ENCODE results near the gene ASPG. TPM values are rescaled to one million over a fixed set of nuclear protein-coding genes. Genes with fewer than 3 reads are reported as not detected.

The ASPG gene
- total and polyA plus RNA-seq, 2 experiments from 2014 or later, result 5.9 to 20.3 TPM

DNA sequence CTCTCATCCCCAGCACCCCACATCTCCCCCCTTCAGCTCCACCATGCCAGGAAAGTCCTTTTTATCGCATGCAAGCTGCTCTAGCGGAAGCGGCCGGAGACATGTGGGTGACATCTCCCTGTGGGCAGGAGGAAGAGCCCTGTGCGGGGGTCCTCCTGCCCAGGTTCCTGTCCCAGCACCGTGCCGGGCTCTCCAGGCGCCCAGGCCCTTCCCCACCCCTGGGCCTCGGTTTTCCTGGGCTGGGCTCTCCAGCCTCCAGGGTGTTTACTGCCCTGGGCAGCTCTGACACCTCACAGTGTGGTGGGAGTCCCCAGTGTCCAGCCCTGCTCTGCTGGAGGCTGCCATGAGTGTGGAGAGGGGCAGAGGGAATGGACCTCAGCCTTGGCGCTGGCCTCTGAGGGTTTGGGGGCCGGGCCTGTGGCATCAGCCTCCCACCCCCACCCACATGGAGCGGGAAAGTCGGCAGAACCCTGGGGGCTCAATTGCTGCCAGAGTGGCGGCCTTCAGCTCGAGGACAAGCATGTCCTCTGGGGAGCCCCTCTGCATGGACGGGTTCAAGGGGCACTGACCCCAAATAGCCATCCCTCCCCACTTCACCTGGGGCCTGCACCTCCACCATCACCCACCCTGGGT, 16.9 kb downstream of the ASPG start:
- Histone ChIP-seq H3K4me1 (ENCODE audit: insufficient read depth) (peaks cover 3% of the 10 kb centered on the region), H4K20me1 (ENCODE audit: insufficient read depth, poor library complexity, severe bottlenecking) (no peaks in the 10 kb centered on the region), H3K27ac (no peak overlapping the region), H3K9me3 (ENCODE audit: low read depth) (no peaks in the 10 kb centered on the region), H2AFZ (no peak overlapping the region), H3K36me3 (replicated peaks; ENCODE audit: insufficient read depth, low read depth) (no peaks in the 10 kb centered on the region), H3K4me2 (no peak overlapping the region), H3K9me2 (replicated peaks; ENCODE audit: insufficient read depth) (no peaks in the 10 kb centered on the region), H3K27me3 (no peaks in the 10 kb centered on the region), H3K79me2 (no peaks in the 10 kb centered on the region), H3K4me3 (no peak overlapping the region)
- WGBS (ENCODE audit: low lambda C conversion rate, missing lambda C conversion rate), result 88% methylated on average over 14 of the region's 16 CpGs
- no peak for DNase-seq (ENCODE audit: low spot score)
- TF ChIP-seq EZH2phosphoT487 (IDR thresholded peaks at IDR 0.05; ENCODE audit: low read depth, severe bottlenecking, unreplicated experiment) (no peak), EZH2 (IDR thresholded peaks at IDR 0.05; ENCODE audit: borderline replicate concordance) (no peak)
- TF ChIP-seq, protein P1, sequence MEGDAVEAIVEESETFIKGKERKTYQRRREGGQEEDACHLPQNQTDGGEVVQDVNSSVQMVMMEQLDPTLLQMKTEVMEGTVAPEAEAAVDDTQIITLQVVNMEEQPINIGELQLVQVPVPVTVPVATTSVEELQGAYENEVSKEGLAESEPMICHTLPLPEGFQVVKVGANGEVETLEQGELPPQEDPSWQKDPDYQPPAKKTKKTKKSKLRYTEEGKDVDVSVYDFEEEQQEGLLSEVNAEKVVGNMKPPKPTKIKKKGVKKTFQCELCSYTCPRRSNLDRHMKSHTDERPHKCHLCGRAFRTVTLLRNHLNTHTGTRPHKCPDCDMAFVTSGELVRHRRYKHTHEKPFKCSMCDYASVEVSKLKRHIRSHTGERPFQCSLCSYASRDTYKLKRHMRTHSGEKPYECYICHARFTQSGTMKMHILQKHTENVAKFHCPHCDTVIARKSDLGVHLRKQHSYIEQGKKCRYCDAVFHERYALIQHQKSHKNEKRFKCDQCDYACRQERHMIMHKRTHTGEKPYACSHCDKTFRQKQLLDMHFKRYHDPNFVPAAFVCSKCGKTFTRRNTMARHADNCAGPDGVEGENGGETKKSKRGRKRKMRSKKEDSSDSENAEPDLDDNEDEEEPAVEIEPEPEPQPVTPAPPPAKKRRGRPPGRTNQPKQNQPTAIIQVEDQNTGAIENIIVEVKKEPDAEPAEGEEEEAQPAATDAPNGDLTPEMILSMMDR (IDR thresholded peaks at IDR 0.05; ENCODE audit: poor library complexity), result no peak

DNA sequence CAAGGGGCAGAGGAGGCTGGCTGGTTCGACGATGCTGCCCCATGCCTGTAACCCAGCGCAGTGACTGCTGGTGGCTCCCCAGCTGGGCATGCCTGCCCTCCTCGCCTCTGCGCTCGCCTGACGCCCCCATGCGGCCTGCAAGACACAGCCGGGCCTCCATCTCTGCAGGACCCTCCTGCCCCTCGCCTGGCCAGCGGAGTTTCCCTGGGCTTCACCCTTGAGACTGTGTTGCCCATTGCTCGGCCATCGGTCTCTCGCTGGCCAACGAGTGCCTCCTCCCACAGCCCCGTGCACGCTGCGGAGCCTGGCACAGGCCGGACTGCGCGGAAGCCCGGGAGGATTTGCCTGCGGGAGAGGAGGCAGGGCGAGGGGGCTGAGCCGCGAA, 17.6 kb downstream of the ASPG start:
- Histone ChIP-seq H3K4me2 (no peak overlapping the region), H3K9me3 (ENCODE audit: low read depth) (no peaks in the 10 kb centered on the region), H3K27me3 (no peaks in the 10 kb centered on the region), H3K4me1 (ENCODE audit: insufficient read depth) (peaks cover 3% of the 10 kb centered on the region), H2AFZ (no peak overlapping the region), H3K4me3 (no peak overlapping the region), H3K36me3 (replicated peaks; ENCODE audit: insufficient read depth, low read depth) (no peaks in the 10 kb centered on the region), H3K79me2 (no peaks in the 10 kb centered on the region), H4K20me1 (ENCODE audit: insufficient read depth, poor library complexity, severe bottlenecking) (no peaks in the 10 kb centered on the region), H3K9me2 (replicated peaks; ENCODE audit: insufficient read depth) (no peaks in the 10 kb centered on the region), H3K27ac (no peak overlapping the region)
- TF ChIP-seq, protein P1 (IDR thresholded peaks at IDR 0.05; ENCODE audit: poor library complexity), result no peak
- WGBS (ENCODE audit: low lambda C conversion rate, missing lambda C conversion rate), result 85% methylated on average over 26 of the region's 26 CpGs
- DNase-seq (ENCODE audit: low spot score), result no peak

DNA sequence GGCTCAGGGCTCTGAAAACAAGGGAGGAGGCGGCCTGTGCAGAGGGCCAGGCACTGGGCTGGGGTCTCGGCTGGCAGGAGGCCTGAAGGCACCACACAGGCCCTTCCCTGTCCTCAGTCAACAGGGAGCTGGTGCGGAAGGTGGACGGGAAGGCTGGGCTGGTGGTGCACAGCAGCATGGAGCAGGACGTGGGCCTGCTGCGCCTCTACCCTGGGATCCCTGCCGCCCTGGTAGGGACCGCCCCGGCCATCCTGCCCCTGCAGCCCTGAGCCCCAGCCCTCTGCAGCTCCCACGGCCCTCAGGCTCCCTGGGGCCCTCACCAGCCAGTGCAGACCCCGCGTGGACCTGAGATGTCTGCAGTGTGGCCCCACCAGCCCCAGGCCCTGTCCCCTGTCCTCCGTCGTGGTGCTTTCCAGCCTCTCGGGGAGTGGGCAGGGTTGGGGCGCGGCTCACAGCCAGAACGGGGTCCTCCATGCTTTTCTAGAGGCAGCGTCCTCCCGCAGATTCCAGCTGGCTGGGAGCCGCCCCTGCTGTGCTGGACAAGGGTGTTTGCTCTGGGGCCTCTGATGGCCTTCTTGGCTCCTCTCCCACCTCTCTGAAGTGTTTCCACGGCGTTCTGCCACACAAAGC, 18.1 kb downstream of the ASPG start:
- no peak for DNase-seq (ENCODE audit: low spot score)
- H3K4me1 ChIP-seq (ENCODE audit: insufficient read depth), result peaks cover 3% of the 10 kb centered on the region
- TF ChIP-seq EZH2 (IDR thresholded peaks at IDR 0.05; ENCODE audit: borderline replicate concordance), result no peak
- TF ChIP-seq EZH2phosphoT487 (IDR thresholded peaks at IDR 0.05; ENCODE audit: low read depth, severe bottlenecking, unreplicated experiment), result no peak
- TF ChIP-seq, protein P1 (IDR thresholded peaks at IDR 0.05; ENCODE audit: poor library complexity), result no peak

More for the DNA sequence above, 18.1 kb downstream of the ASPG start:
- no peaks in the 10 kb centered on the region for H4K20me1 ChIP-seq (ENCODE audit: insufficient read depth, poor library complexity, severe bottlenecking)
- no peaks in the 10 kb centered on the region for H3K27me3 ChIP-seq
- H3K79me2 ChIP-seq, result no peaks in the 10 kb centered on the region
- no peaks in the 10 kb centered on the region for H3K9me2 ChIP-seq (replicated peaks; ENCODE audit: insufficient read depth)
- H3K4me2 ChIP-seq, result no peak overlapping the region
- no peak overlapping the region for H2AFZ ChIP-seq
- H3K36me3 ChIP-seq (replicated peaks; ENCODE audit: insufficient read depth, low read depth), result no peaks in the 10 kb centered on the region
- no peak overlapping the region for H3K27ac ChIP-seq
- 84% methylated on average over 20 of the region's 23 CpGs for WGBS (ENCODE audit: low lambda C conversion rate, missing lambda C conversion rate)
- no peak overlapping the region for H3K4me3 ChIP-seq
- H3K9me3 ChIP-seq (ENCODE audit: low read depth), result no peaks in the 10 kb centered on the region

All from hepatocyte (in vitro differentiated cells).